ENCODE results near the gene GPC6.

Gene GPC6

DNA sequence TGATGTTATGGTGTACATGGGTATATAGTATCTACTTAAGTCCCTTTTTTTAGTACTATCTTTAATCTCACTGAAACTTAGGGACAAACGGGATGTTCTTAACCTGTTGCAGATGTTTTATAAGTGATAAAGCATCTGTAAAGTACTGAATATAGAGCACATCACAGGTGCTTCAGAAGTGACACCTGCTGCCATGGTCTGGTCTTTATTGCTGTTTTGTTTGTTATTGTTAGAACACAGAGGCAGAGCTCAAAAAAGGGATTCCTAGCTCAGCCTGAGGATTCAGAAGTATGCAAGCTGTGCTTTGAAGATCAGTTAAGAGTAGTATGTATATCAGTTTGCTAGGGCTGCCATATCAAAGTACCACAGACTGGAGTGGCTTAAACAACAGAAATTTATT is 1033.4 kb downstream of the GPC6 start:
- in situ Hi-C loops (cut with HindIII; ENCODE audit: low sequenced_read_pairs) = no loop called here
- TF ChIP-seq CTCF (IDR thresholded peaks at IDR 0.05; ENCODE audit: low read depth, low read length, missing control alignments) = no peak
- DNase-seq (ENCODE audit: low read depth) = no peak
- H3K4me3 ChIP-seq (ENCODE audit: low read depth, low read length) = no peak overlapping the region

- in situ Hi-C loops (cut with HindIII; ENCODE audit: low sequenced_read_pairs) = no loop called here
- H3K4me3 ChIP-seq (ENCODE audit: low read depth, low read length) = no peak overlapping the region
- no peak for DNase-seq (ENCODE audit: low read depth)
- no peak for TF ChIP-seq CTCF (IDR thresholded peaks at IDR 0.05; ENCODE audit: low read depth, low read length, missing control alignments)
These were observed 1034.6 kb downstream of the GPC6 start for GRCh38 chr13:94261163-94261562.

DNA sequence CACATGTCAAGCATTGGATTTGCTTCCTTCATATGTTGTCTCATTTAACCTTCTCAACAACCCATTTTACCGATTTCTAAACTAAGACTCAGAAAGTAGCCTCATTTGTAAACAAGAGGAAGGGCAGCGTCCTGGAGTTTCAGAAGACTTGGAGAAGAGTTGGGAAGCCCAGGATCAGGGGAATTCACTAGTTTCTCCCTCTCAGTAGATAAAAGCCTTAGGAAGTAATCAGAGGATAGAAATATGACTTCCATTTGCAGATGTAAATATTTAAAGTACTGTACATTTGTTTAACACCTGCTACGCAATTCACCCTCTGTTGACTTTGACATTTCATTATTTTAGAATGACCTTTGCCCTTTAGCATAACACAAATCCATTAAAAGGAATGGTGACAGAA is 1036.4 kb downstream of the GPC6 start:
- H3K4me3 ChIP-seq (ENCODE audit: low read depth, low read length) = no peak overlapping the region
- in situ Hi-C loops (cut with HindIII; ENCODE audit: low sequenced_read_pairs) = no loop called here
- no peak for DNase-seq (ENCODE audit: low read depth)
- no peak for TF ChIP-seq CTCF (IDR thresholded peaks at IDR 0.05; ENCODE audit: low read depth, low read length, missing control alignments)

- no peak for TF ChIP-seq CTCF (IDR thresholded peaks at IDR 0.05; ENCODE audit: low read depth, low read length, missing control alignments)
- in situ Hi-C loops (cut with HindIII; ENCODE audit: low sequenced_read_pairs) = no loop called here
- no peak for DNase-seq (ENCODE audit: low read depth)
- H3K4me3 ChIP-seq (ENCODE audit: low read depth, low read length) = no peak overlapping the region
These were observed 1041.2 kb downstream of the GPC6 start for GRCh38 chr13:94267581-94268366.

- no peak for TF ChIP-seq CTCF (IDR thresholded peaks at IDR 0.05; ENCODE audit: low read depth, low read length, missing control alignments)
- DNase-seq (ENCODE audit: low read depth) = no peak
- in situ Hi-C loops (cut with HindIII; ENCODE audit: low sequenced_read_pairs) = no loop called here
- H3K4me3 ChIP-seq (ENCODE audit: low read depth, low read length) = no peak overlapping the region
These were observed 1042.1 kb downstream of the GPC6 start for GRCh38 chr13:94268661-94269060.

- in situ Hi-C loops (cut with HindIII; ENCODE audit: low sequenced_read_pairs) = no loop called here
- TF ChIP-seq CTCF (IDR thresholded peaks at IDR 0.05; ENCODE audit: low read depth, low read length, missing control alignments) = no peak
- H3K4me3 ChIP-seq (ENCODE audit: low read depth, low read length) = no peak overlapping the region
- no peak for DNase-seq (ENCODE audit: low read depth)
These were observed 1043.0 kb downstream of the GPC6 start for GRCh38 chr13:94269557-94269956.
